ENCODE measurements around the gene C2CD4D. TPM values are rescaled to one million over a fixed set of nuclear protein-coding genes. Genes with fewer than 3 reads are reported as not detected.

Gene C2CD4D
- total and polyA plus RNA-seq, 7 donors, result 0.47 TPM; not detected in 6

- no peak for TF ChIP-seq CTCF (IDR thresholded peaks at IDR 0.05)
- H3K4me1 ChIP-seq, result peaks cover 25% of the 10 kb centered on the region
- H3K9me3 ChIP-seq, result no peaks in the 10 kb centered on the region
- intact Hi-C loops (cut with DNase I), result loop anchor here in 1 of 2 donors (10.0 kb wide), 3 partner anchors 69 to 369 kb away; partner anchors contain the start of gene MRPL9
- H3K27ac ChIP-seq, result no peak overlapping the region
- H3K4me3 ChIP-seq, result no peak overlapping the region
- no peaks in the 10 kb centered on the region for H3K36me3 ChIP-seq (ENCODE audit: insufficient read depth in 1 of 2, low read depth in 1 of 2)
- WGBS, 3 donors, result 64 to 87% (median 78%) methylated on average over 3 of the region's 3 CpGs
- H3K27me3 ChIP-seq (ENCODE audit: insufficient read depth in 3 of 3, low read length in 2 of 3), result peaks cover 0 to 20% (median 13%) of the 10 kb centered on the region in 3 donors
- DNase-seq (peak in 1 of 2 donors; percentile 44), ATAC-seq (no peak)
Measured at GRCh38 chr1:151834239-151834638, 5.4 kb downstream of the C2CD4D start.

DNA sequence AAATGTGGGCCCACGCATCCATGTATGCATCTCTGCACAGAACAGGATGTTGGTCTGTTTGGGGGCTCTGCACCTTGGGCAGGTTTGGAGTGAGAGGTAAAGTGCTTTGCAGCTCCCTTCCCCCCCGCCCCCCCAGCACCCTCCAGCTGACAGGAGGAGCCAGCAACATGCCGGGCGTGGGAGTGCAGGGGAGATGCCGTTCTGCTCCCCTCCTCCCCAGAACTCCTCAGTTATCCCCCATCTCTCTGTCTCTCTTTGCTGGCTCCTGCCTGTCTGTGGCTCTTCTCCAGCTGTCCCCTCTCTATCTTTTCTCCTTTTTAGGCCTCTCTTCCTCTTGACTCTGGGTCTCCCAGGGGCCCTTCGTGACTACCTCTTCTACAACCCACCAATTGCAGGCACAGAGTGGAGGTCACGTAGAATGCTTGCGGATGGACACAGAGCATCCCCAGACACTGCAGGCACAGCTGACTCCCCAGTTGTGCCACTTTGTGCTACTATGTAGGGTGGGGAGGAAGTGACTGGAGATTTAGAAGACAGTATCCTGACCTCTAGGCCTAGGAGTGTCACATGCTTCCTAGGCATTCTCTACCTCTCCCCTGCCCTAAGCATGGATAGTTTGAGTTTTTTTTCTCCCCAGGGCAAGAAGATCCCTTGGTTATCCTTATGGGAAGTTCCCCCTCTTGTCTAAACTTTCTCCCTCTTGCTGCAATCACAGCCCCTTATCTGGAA is 6.3 kb downstream of the C2CD4D start:
- TF ChIP-seq CTCF (IDR thresholded peaks at IDR 0.05), result no peak
- H3K4me3 ChIP-seq, result no peak overlapping the region
- H3K27ac ChIP-seq, result peak overlapping the region; percentile 96
- no peaks in the 10 kb centered on the region for H3K36me3 ChIP-seq (ENCODE audit: insufficient read depth in 1 of 2, low read depth in 1 of 2)
- no peak for ATAC-seq
- intact Hi-C loops (cut with DNase I), result loop anchor here in 1 of 2 donors (10.0 kb wide), 3 partner anchors 69 to 369 kb away; partner anchors contain the start of gene MRPL9
- peaks cover 0 to 10% (median 6%) of the 10 kb centered on the region in 3 donors for H3K27me3 ChIP-seq (ENCODE audit: insufficient read depth in 3 of 3, low read length in 2 of 3)
- H3K4me1 ChIP-seq, result peaks cover 32% of the 10 kb centered on the region
- WGBS, 3 donors, result 75 to 90% (median 76%) methylated on average over 8 of the region's 8 CpGs
- DNase-seq, result no peak
- no peaks in the 10 kb centered on the region for H3K9me3 ChIP-seq

- 21 to 49% (median 22%) methylated on average over 9 to 10 of the region's 10 CpGs for WGBS, 3 donors
- H3K27ac ChIP-seq, result peak overlapping the region; percentile 96
- TF ChIP-seq CTCF (IDR thresholded peaks at IDR 0.05), result no peak
Measured at GRCh38 chr1:151832318-151832980, 7.2 kb downstream of the C2CD4D start.

GRCh38 chr1:151831605-151832004 is 8.0 kb downstream of the C2CD4D start, which contains the start of gene RORC:
Gene RORC (minus strand): TSS chr1:151831802. CDS start chr1:151831764, 38 bp downstream.
- no peak for TF ChIP-seq CTCF (IDR thresholded peaks at IDR 0.05)
- H3K4me1 ChIP-seq, result peaks cover 37% of the 10 kb centered on the region
- no peaks in the 10 kb centered on the region for H3K27me3 ChIP-seq (ENCODE audit: insufficient read depth in 3 of 3, low read length in 2 of 3)
- 22 to 34% (median 29%) methylated on average over 5 of the region's 5 CpGs for WGBS, 3 donors
- no peaks in the 10 kb centered on the region for H3K9me3 ChIP-seq
- ATAC-seq (peak; percentile 81 to 88 (median 83)), DNase-seq (peak; percentile 72 to 90)
- H3K27ac ChIP-seq, result peak within 1 kb of the TSS; percentile 96
- H3K4me3 ChIP-seq, result peak within 1 kb of the TSS; percentile 74
- no peaks in the 10 kb centered on the region for H3K36me3 ChIP-seq (ENCODE audit: insufficient read depth in 1 of 2, low read depth in 1 of 2)
- intact Hi-C loops (cut with DNase I), result loop anchor here in 1 of 2 donors (10.0 kb wide), 3 partner anchors 67 to 367 kb away; partner anchors contain the start of gene MRPL9

More at GRCh38 chr1:151832318-151832980, 7.2 kb downstream of the C2CD4D start:
- peak; percentile 80 to 87 (median 84) for ATAC-seq
- Histone ChIP-seq H3K36me3 (ENCODE audit: insufficient read depth in 1 of 2, low read depth in 1 of 2) (no peaks in the 10 kb centered on the region), H3K9me3 (no peaks in the 10 kb centered on the region), H3K4me3 (peak overlapping the region; percentile 74), H3K4me1 (peaks cover 34% of the 10 kb centered on the region), H3K27me3 (ENCODE audit: insufficient read depth in 3 of 3, low read length in 2 of 3) (peaks cover 0 to 2% (median 0%) of the 10 kb centered on the region in 3 donors)
- peak; percentile 90 to 97 for DNase-seq
- intact Hi-C loops (cut with DNase I), result loop anchor here in 1 of 2 donors (10.0 kb wide), 3 partner anchors 68 to 368 kb away; partner anchors contain the start of gene MRPL9

All from psoas muscle (tissue), 8 donors.